NB4 (cell line): ENCODE data around the gene PXT1.
A peak's percentile ranks its signal among the peaks of the same experiment; 100 is the strongest.

Source experiments
- CTCF ChIP-seq: IDR thresholded peaks from one replicate; pipeline ENCODE4 v1.5.1; 2012; ENCODE audit warnings: low read depth, low read length
- MAX ChIP-seq: IDR thresholded peaks from 2 replicates; pipeline ENCODE4 v1.6.1; 2011; ENCODE audit warnings: low read depth, low read length
- MYC ChIP-seq: IDR thresholded peaks from 2 replicates; pipeline ENCODE4 v1.6.1; 2011; ENCODE audit warnings: low read depth, low read length
- POLR2A ChIP-seq: IDR thresholded peaks from 2 replicates; pipeline ENCODE4 v1.6.1; 2011; ENCODE audit warnings: mild to moderate bottlenecking; ENCODE audit not compliant: insufficient read length; ENCODE audit errors: extremely low read depth

- TF ChIP-seq CTCF = peak; percentile 99
- TF ChIP-seq POLR2A = no peak
- peak; percentile 34; the same call in 1 of the 2 replicates for TF ChIP-seq MYC
- peak; percentile 50; the same call in 1 of the 2 replicates for TF ChIP-seq MAX
Measured at GRCh38 chr6:36340618-36341454, 101.8 kb downstream of the PXT1 start.
